Measurements from ENCODE around the gene R3HCC1L. TPM values are rescaled to one million over a fixed set of nuclear protein-coding genes. Genes with fewer than 3 reads are reported as not detected.

Gene R3HCC1L
- total RNA-seq, 1 donor from 2014 or later = 13.7 TPM

DNA sequence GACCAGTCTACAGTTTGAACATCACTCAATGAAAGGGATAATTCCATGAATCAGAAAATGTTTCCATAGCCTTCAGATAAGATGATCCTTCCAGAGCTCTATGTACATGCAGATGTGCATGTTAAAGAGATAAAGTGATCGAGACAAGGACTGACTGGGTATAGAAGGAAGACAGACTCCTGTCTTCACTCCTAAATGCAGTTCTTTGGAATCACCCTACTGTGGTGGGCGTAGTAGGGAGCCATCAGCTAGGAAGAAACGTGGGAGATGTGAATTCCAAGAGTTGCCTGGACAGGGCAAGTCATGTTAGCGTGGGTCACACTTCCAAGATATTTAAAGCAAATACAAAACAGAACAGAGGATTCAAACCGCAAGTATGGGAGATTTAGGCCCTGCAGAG, 109.7 kb downstream of the R3HCC1L start:
- Histone ChIP-seq H3K4me1 (peaks cover 6% of the 10 kb centered on the region), H3K27me3 (no peaks in the 10 kb centered on the region), H3K27ac (no peak overlapping the region), H3K4me3 (no peak overlapping the region), H3K9me3 (no peaks in the 10 kb centered on the region), H3K36me3 (peaks cover 86% of the 10 kb centered on the region)
- intact Hi-C loops (cut with DNase I) = no loop called here
- TF ChIP-seq, protein P1, sequence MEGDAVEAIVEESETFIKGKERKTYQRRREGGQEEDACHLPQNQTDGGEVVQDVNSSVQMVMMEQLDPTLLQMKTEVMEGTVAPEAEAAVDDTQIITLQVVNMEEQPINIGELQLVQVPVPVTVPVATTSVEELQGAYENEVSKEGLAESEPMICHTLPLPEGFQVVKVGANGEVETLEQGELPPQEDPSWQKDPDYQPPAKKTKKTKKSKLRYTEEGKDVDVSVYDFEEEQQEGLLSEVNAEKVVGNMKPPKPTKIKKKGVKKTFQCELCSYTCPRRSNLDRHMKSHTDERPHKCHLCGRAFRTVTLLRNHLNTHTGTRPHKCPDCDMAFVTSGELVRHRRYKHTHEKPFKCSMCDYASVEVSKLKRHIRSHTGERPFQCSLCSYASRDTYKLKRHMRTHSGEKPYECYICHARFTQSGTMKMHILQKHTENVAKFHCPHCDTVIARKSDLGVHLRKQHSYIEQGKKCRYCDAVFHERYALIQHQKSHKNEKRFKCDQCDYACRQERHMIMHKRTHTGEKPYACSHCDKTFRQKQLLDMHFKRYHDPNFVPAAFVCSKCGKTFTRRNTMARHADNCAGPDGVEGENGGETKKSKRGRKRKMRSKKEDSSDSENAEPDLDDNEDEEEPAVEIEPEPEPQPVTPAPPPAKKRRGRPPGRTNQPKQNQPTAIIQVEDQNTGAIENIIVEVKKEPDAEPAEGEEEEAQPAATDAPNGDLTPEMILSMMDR (IDR thresholded peaks at IDR 0.05) = no peak
- ATAC-seq (no peak), DNase-seq (no peak)

DNA sequence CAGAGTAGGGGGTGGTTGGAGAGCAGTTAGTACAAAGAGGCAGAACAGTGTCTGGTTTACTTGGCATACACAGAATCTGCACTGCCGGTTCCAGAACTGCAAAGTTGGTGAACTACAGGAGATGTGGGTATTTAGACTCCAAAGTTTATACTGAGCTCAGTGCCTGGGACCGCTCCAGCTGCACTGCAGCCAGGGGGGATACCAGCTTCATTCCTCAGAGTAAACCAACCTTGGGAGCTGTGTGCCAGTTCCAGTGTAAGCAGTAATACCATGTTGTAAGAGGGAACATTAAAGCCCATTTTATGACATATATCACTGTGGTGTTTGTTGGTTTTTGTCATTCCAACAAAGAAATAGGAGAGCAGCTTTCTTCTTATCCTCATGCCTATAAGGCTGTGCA, 110.1 kb downstream of the R3HCC1L start:
- Histone ChIP-seq H3K4me3 (no peak overlapping the region), H3K4me1 (peaks cover 6% of the 10 kb centered on the region), H3K9me3 (no peaks in the 10 kb centered on the region), H3K27me3 (no peaks in the 10 kb centered on the region), H3K27ac (no peak overlapping the region), H3K36me3 (peaks cover 81% of the 10 kb centered on the region)
- ATAC-seq = no peak
- TF ChIP-seq, protein P1 (IDR thresholded peaks at IDR 0.05) = no peak
- intact Hi-C loops (cut with DNase I) = no loop called here
- DNase-seq = no peak

DNA sequence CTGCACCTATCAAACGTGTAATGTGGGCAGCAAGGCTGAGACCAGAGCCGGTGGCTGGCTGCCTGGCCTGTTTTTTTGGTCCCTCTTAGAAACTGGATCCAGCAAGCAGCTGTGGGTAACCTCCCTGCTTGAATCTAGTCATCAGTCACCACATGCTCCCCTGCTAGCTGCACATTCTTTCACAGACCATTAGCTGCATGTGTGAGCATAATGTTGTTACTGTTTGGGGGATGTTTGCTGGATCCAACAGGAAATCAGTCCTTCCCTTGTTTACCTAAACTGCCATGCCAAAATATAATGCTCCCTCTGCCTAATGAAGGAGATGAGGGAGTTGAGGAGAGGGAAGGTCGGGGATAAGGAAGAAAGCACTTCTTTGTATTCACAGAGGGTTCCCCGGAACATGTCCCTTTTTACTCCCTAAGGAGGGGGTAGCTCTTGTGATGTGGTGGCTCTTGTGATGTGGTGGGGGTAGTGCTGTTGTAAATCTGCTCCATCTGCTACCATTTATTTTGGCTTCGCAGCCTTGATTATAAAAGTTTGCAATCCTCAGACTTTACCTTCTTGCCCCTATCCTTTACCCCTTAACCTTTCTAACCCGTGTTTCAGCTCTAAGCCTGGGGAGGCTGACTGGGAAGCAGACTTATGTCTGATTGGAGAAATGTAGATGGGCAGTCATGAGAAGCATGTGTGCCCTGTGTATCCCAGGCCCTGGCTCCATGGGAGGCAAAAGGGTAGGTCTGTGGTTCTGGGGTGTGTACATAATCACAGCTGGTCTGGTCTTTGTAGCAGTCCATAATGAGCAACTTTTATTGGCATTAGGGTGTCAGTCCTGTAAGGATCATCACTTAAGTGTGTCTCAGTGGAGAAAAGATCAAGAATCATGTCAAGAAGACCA, 112.7 kb downstream of the R3HCC1L start:
- H3K4me1 ChIP-seq = peaks cover 6% of the 10 kb centered on the region
- TF ChIP-seq, protein P1 (IDR thresholded peaks at IDR 0.05) = no peak
- H3K36me3 ChIP-seq = peaks cover 82% of the 10 kb centered on the region
- DNase-seq = no peak
- no peaks in the 10 kb centered on the region for H3K27me3 ChIP-seq
- no peak for ATAC-seq
- intact Hi-C loops (cut with DNase I) = no loop called here
- H3K9me3 ChIP-seq = no peaks in the 10 kb centered on the region
- H3K27ac ChIP-seq = no peak overlapping the region
- no peak overlapping the region for H3K4me3 ChIP-seq

DNA sequence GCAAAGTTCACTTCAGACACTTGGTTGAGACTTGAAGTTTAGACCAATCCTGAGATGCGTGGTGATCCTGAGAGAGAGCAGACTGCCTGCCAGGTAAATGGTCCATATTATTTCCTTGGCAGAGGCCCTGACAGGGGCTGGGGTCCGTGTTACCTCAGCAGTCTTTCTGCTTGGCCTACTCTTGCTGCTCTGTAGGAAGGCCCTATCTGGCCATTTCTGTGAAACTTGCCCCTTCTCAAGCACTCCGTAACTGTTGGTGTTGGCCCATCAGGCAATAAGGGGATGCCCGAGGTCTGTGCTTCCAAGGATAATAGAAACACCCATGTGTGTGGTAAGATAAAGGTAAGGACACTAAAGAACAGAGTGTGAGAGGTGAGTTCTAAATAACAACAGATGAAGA, 113.6 kb downstream of the R3HCC1L start:
- intact Hi-C loops (cut with DNase I) = no loop called here
- no peak for ATAC-seq
- Histone ChIP-seq H3K36me3 (peaks cover 75% of the 10 kb centered on the region), H3K27ac (no peak overlapping the region), H3K9me3 (no peaks in the 10 kb centered on the region), H3K4me3 (no peak overlapping the region), H3K27me3 (no peaks in the 10 kb centered on the region), H3K4me1 (peaks cover 6% of the 10 kb centered on the region)
- DNase-seq = no peak
- TF ChIP-seq, protein P1 (IDR thresholded peaks at IDR 0.05) = no peak

DNA sequence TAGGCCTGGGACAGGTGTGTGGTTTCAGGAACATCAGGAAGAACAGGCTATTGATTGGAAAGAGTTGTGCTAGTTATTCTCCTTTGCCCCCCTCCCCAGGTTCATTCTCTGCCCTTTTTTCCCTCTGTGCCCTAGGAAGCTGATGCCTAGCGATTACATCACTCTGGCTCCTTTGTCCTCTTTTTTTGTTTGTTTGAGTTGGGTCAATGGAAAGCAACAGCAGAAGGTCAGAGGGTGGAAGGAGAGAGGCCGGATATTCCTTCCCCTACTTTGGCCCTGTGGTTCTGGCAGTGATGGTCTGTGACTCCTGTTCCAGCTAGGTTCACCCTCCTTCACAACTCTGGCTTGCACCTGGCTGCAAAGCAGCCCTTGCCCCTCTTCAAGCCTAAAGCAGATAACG, 114.7 kb downstream of the R3HCC1L start:
- intact Hi-C loops (cut with DNase I) = no loop called here
- Histone ChIP-seq H3K27me3 (no peaks in the 10 kb centered on the region), H3K36me3 (peaks cover 64% of the 10 kb centered on the region), H3K4me1 (peaks cover 6% of the 10 kb centered on the region), H3K9me3 (no peaks in the 10 kb centered on the region), H3K27ac (no peak overlapping the region), H3K4me3 (no peak overlapping the region)
- ATAC-seq (no peak), DNase-seq (no peak)
- TF ChIP-seq, protein P1 (IDR thresholded peaks at IDR 0.05) = no peak
